Breast epithelium (tissue), 4 donors: Measurements from ENCODE around the gene DPY19L3. TPM values are rescaled to one million over a fixed set of nuclear protein-coding genes. Genes with fewer than 3 reads are reported as not detected.

ENCODE experiments used
- DNase-seq, 2 donors: peaks; one replicate each; pipeline ENCODE4 v3.0.0-alpha.2; 2019; ENCODE audit warnings: low spot score in 2 of 2
- H3K27ac ChIP-seq, 2 donors: fragments of 200-600 bp; sonication (generic) in 1 of 2; one replicate each; pipeline ENCODE4 v1.5.1; 2016 to 2019; ENCODE audit warnings: mild to moderate bottlenecking in 1 of 2
- H3K27me3 ChIP-seq, 2 donors: fragments of 200-600 bp; sonication (generic) in 1 of 2; one replicate each; pipeline versions ENCODE4 v1.5.1 to v1.6.0; 2017 to 2019; ENCODE audit warnings: control low read depth in 1 of 2, mild to moderate bottlenecking in 1 of 2
- H3K36me3 ChIP-seq: fragments of 200-600 bp; one replicate; pipeline ENCODE4 v1.5.1; 2019
- H3K4me1 ChIP-seq, 2 donors: fragments of 200-600 bp; sonication (generic); one replicate each; pipeline ENCODE4 v1.5.1; 2016 to 2019; ENCODE audit warnings: control low read depth in 1 of 2
- H3K4me3 ChIP-seq, 3 donors: fragments of 200-600 bp; sonication (generic); 1 replicate in 2 of 3; 2 replicates in 1 of 3; pipeline ENCODE4 v1.5.1; 2016 to 2019; ENCODE audit warnings: mild to moderate bottlenecking in 3 of 3, moderate library complexity in 2 of 3
- H3K9me3 ChIP-seq, 2 donors: fragments of 200-600 bp; sonication (generic) in 1 of 2; one replicate each; pipeline ENCODE4 v1.5.1; 2016 to 2019; ENCODE audit warnings: control low read depth in 1 of 2
- POLR2A ChIP-seq: fragments of 450-650 bp; IDR thresholded peaks from one replicate; pipeline ENCODE4 v1.6.1; 2016; ENCODE audit warnings: antibody characterized with exemption, mild to moderate bottlenecking, moderate library complexity
- POLR2AphosphoS5 ChIP-seq, 3 donors: sonication (generic); formaldehyde crosslinking; IDR thresholded peaks; one replicate each; pipeline ENCODE4 v1.6.1; 2017; ENCODE audit warnings: antibody characterized with exemption in 3 of 3
- intact Hi-C: fragments of 100-400 bp; cut with DNase I; formaldehyde crosslinking; loops from one replicate; pipeline ENCODE4 v1.15.1; 2023; ENCODE audit warnings: low total_unique reads
- total RNA-seq, 3 donors: library from RNA; depleted of rRNA; stranded (reverse); fragments of >200 nt; gene quantifications; one replicate each; pipeline ENCODE4 v1.1.0, GENCODE V29; 2016
- TF ChIP-seq, protein P1 (sequence below), 3 donors: fragments of 450-650 bp; IDR thresholded peaks; one replicate each; pipeline ENCODE4 v1.5.1; 2016 to 2017; ENCODE audit warnings: antibody characterized with exemption in 3 of 3, mild to moderate bottlenecking in 3 of 3, moderate library complexity in 3 of 3

Gene DPY19L3
- total RNA-seq, 3 donors from 2014 or later, result 23.8 to 33.1 (median 25.8) TPM

- no peaks in the 10 kb centered on the region for H3K27me3 ChIP-seq
- H3K27ac ChIP-seq, result no peak overlapping the region
- H3K9me3 ChIP-seq, result no peaks in the 10 kb centered on the region
- no peaks in the 10 kb centered on the region for H3K36me3 ChIP-seq
- no peaks in the 10 kb centered on the region for H3K4me1 ChIP-seq
- DNase-seq, result no peak
- intact Hi-C loops, result no loop called here
- no peak for TF ChIP-seq POLR2AphosphoS5 (IDR thresholded peaks at IDR 0.05)
- TF ChIP-seq, protein P1, sequence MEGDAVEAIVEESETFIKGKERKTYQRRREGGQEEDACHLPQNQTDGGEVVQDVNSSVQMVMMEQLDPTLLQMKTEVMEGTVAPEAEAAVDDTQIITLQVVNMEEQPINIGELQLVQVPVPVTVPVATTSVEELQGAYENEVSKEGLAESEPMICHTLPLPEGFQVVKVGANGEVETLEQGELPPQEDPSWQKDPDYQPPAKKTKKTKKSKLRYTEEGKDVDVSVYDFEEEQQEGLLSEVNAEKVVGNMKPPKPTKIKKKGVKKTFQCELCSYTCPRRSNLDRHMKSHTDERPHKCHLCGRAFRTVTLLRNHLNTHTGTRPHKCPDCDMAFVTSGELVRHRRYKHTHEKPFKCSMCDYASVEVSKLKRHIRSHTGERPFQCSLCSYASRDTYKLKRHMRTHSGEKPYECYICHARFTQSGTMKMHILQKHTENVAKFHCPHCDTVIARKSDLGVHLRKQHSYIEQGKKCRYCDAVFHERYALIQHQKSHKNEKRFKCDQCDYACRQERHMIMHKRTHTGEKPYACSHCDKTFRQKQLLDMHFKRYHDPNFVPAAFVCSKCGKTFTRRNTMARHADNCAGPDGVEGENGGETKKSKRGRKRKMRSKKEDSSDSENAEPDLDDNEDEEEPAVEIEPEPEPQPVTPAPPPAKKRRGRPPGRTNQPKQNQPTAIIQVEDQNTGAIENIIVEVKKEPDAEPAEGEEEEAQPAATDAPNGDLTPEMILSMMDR (IDR thresholded peaks at IDR 0.05), result no peak
- no peak for TF ChIP-seq POLR2A
- no peak overlapping the region for H3K4me3 ChIP-seq
These were observed 42.5 kb downstream of the DPY19L3 start for GRCh38 chr19:32448026-32448425.

GRCh38 chr19:32450217-32450616 is 44.6 kb downstream of the DPY19L3 start:
- H3K4me3 ChIP-seq, result no peak overlapping the region
- TF ChIP-seq, protein P1 (IDR thresholded peaks at IDR 0.05), result no peak
- TF ChIP-seq POLR2AphosphoS5 (IDR thresholded peaks at IDR 0.05), result no peak
- no peak for TF ChIP-seq POLR2A
- H3K4me1 ChIP-seq, result no peaks in the 10 kb centered on the region
- no peak for DNase-seq
- intact Hi-C loops, result no loop called here
- no peaks in the 10 kb centered on the region for H3K36me3 ChIP-seq
- H3K27ac ChIP-seq, result no peak overlapping the region
- H3K27me3 ChIP-seq, result no peaks in the 10 kb centered on the region
- no peaks in the 10 kb centered on the region for H3K9me3 ChIP-seq

- H3K9me3 ChIP-seq, result no peaks in the 10 kb centered on the region
- intact Hi-C loops, result no loop called here
- H3K27ac ChIP-seq, result no peak overlapping the region
- no peaks in the 10 kb centered on the region for H3K4me1 ChIP-seq
- no peak overlapping the region for H3K4me3 ChIP-seq
- H3K36me3 ChIP-seq, result no peaks in the 10 kb centered on the region
- no peak for DNase-seq
- no peak for TF ChIP-seq POLR2AphosphoS5 (IDR thresholded peaks at IDR 0.05)
- no peak for TF ChIP-seq POLR2A
- TF ChIP-seq, protein P1 (IDR thresholded peaks at IDR 0.05), result no peak
- H3K27me3 ChIP-seq, result no peaks in the 10 kb centered on the region
These were observed 48.2 kb downstream of the DPY19L3 start for GRCh38 chr19:32453736-32454135.

DNA sequence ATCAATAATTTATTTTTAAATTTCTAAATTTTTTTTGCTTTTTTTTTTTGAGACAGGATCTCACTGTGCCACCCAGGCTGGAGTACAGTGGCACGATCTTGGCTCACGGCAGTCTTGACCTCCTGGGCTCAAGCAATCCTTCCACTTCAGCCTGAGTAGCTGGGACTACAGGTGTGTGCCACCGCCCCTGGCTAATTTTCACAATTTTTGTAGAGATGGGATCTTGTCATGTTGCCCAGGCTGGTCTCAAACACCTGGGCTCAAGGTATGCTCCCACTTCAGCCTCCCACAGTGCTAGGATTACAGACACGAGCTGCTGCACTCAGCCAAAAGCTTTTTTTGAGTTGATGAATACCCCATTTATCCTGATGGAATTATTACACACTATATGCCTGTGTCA is 50.8 kb downstream of the DPY19L3 start:
- no peaks in the 10 kb centered on the region for H3K4me1 ChIP-seq
- TF ChIP-seq, protein P1 (IDR thresholded peaks at IDR 0.05), result no peak
- no peak for TF ChIP-seq POLR2A
- TF ChIP-seq POLR2AphosphoS5 (IDR thresholded peaks at IDR 0.05), result no peak
- H3K27ac ChIP-seq, result no peak overlapping the region
- intact Hi-C loops, result no loop called here
- H3K4me3 ChIP-seq, result no peak overlapping the region
- no peaks in the 10 kb centered on the region for H3K27me3 ChIP-seq
- no peaks in the 10 kb centered on the region for H3K9me3 ChIP-seq
- DNase-seq, result no peak
- no peaks in the 10 kb centered on the region for H3K36me3 ChIP-seq

DNA sequence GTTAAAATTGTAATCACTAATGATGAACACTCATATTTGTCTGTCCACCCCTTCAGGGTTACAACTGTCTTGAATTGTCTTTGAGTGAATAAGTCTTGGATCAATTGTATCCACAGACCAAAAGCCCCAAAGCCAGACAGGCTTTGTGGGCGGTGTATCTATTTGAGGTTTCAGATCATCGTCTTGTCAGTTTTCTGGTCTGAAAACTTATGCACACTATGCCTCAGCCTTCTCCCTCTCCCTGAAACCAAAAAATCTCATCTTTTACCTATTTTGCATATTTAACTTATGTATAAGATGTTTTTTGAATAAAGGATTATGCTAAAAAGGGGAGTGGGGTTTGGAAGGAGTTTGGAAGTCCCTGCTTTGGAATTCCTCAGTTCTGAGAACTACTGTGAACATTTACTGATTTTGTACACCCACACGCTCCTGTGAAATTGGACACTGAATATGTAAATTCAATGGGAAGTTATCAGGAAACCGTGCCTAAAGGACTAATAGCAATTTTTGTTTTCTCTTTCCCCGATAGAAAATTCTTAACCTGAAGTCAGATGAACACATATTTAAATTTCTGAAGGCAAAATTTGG is 52.1 kb downstream of the DPY19L3 start:
- H3K36me3 ChIP-seq, result no peaks in the 10 kb centered on the region
- DNase-seq, result no peak
- no peaks in the 10 kb centered on the region for H3K9me3 ChIP-seq
- no peak overlapping the region for H3K27ac ChIP-seq
- no peaks in the 10 kb centered on the region for H3K27me3 ChIP-seq
- H3K4me1 ChIP-seq, result no peaks in the 10 kb centered on the region
- intact Hi-C loops, result no loop called here
- no peak overlapping the region for H3K4me3 ChIP-seq
- TF ChIP-seq POLR2AphosphoS5 (IDR thresholded peaks at IDR 0.05) (no peak), POLR2A (no peak)
- TF ChIP-seq, protein P1 (IDR thresholded peaks at IDR 0.05), result no peak
